Lower leg skin (tissue), 4 donors: ENCODE measurements around the gene DDX51. TPM values are rescaled to one million over a fixed set of nuclear protein-coding genes. Genes with fewer than 3 reads are reported as not detected.

Experiments used
- DNase-seq, 2 donors: peaks; one replicate each; pipeline ENCODE4 v3.0.0-alpha.2; 2019; ENCODE audit warnings: low spot score in 2 of 2
- H3K4me3 ChIP-seq: fragments of 200-600 bp; sonication (generic); 2 replicates; pipeline ENCODE4 v1.5.1; 2017; ENCODE audit warnings: mild to moderate bottlenecking, low read depth; ENCODE audit not compliant: poor library complexity, severe bottlenecking
- CTCF ChIP-seq, 3 donors: fragments of 450-650 bp; IDR thresholded peaks; one replicate each; pipeline ENCODE4 v1.5.1; 2016; ENCODE audit warnings: antibody characterized with exemption in 3 of 3, mild to moderate bottlenecking in 3 of 3, moderate library complexity in 2 of 3
- POLR2A ChIP-seq, 2 donors: fragments of 450-650 bp; IDR thresholded peaks; one replicate each; pipeline ENCODE4 v1.6.1; 2016 to 2017; ENCODE audit warnings: antibody characterized with exemption in 2 of 2, mild to moderate bottlenecking in 1 of 2, moderate library complexity in 1 of 2
- WGBS, 2 donors: methylation state at CpG; one replicate each; pipeline ENCODE4 v1.1.5; 2018; 5-methylcytosine and 5-hydroxymethylcytosine counted together
- intact Hi-C: fragments of 100-400 bp; cut with DNase I; formaldehyde crosslinking; loops from one replicate; pipeline ENCODE4 v1.15.0; 2023; ENCODE audit warnings: low total_unique reads
- total RNA-seq, 4 donors: library from RNA; depleted of rRNA; stranded (reverse); fragments of >200 nt; gene quantifications; one replicate each; pipeline ENCODE4 v1.1.0, GENCODE V29; 2016

DDX51 gene
- total RNA-seq, 4 donors from 2014 or later: 11.1 to 31.8 (median 19.2) TPM

- intact Hi-C loops: no loop called here
- WGBS, 2 donors: 86 to 89% methylated on average over 15 to 20 of the region's 22 CpGs
- peak in 1 of 2 donors; percentile 69 for DNase-seq
- H3K4me3 ChIP-seq: no peak overlapping the region
- TF ChIP-seq POLR2A (IDR thresholded peaks at IDR 0.05) (no peak), CTCF (IDR thresholded peaks at IDR 0.05) (no peak)
These were observed 2.0 kb downstream of the DDX51 start for GRCh38 chr12:132141976-132142678.

GRCh38 chr12:132140918-132141841 is 2.9 kb downstream of the DDX51 start:
- 93 to 94% methylated on average over 13 to 37 of the region's 38 CpGs for WGBS, 2 donors
- no peak overlapping the region for H3K4me3 ChIP-seq
- intact Hi-C loops: no loop called here
- TF ChIP-seq POLR2A (IDR thresholded peaks at IDR 0.05): no peak
- TF ChIP-seq CTCF (IDR thresholded peaks at IDR 0.05): no peak
- peak in 1 of 2 donors; percentile 84 for DNase-seq

GRCh38 chr12:132140501-132140900 is 3.6 kb downstream of the DDX51 start:
- TF ChIP-seq POLR2A (IDR thresholded peaks at IDR 0.05): no peak
- TF ChIP-seq CTCF (IDR thresholded peaks at IDR 0.05): no peak
- intact Hi-C loops: no loop called here
- no peak overlapping the region for H3K4me3 ChIP-seq
- 94 to 95% methylated on average over 15 of the region's 15 CpGs for WGBS, 2 donors
- DNase-seq: no peak

GRCh38 chr12:132139912-132140311 is 4.2 kb downstream of the DDX51 start:
- H3K4me3 ChIP-seq: no peak overlapping the region
- intact Hi-C loops: no loop called here
- 93 to 95% methylated on average over 16 to 19 of the region's 27 CpGs for WGBS, 2 donors
- TF ChIP-seq CTCF (IDR thresholded peaks at IDR 0.05) (no peak), POLR2A (IDR thresholded peaks at IDR 0.05) (no peak)
- peak in 1 of 2 donors; percentile 81 for DNase-seq

GRCh38 chr12:132138941-132139871 is 4.9 kb downstream of the DDX51 start:
- peak in 1 of 2 donors; percentile 74 for DNase-seq
- intact Hi-C loops: no loop called here
- no peak for TF ChIP-seq POLR2A (IDR thresholded peaks at IDR 0.05)
- TF ChIP-seq CTCF (IDR thresholded peaks at IDR 0.05): no peak
- 90 to 95% methylated on average over 30 to 34 of the region's 34 CpGs for WGBS, 2 donors
- no peak overlapping the region for H3K4me3 ChIP-seq
